GM12878 (cell line): Measurements from ENCODE around the gene ATP6V0A1. TPM values are rescaled to one million over a fixed set of nuclear protein-coding genes. Genes with fewer than 3 reads are reported as not detected.

ENCODE experiments used
- ATF2 ChIP-seq: IDR thresholded peaks from 2 replicates; pipeline ENCODE4 v1.6.1; 2012; ENCODE audit warnings: low read length, inconsistent platforms
- CBFB ChIP-seq: IDR thresholded peaks from 2 replicates; pipeline ENCODE4 v1.6.1; 2016; ENCODE audit warnings: antibody characterized with exemption, low read depth
- E2F8 ChIP-seq: fragments of 450-650 bp; IDR thresholded peaks from 2 replicates; pipeline ENCODE4 v1.6.1; 2018; ENCODE audit warnings: mild to moderate bottlenecking, low read depth, moderate library complexity; ENCODE audit not compliant: partially characterized antibody
- LARP7 ChIP-seq: fragments of 450-650 bp; IDR thresholded peaks from 2 replicates; pipeline ENCODE4 v1.6.1; 2017; ENCODE audit warnings: mild to moderate bottlenecking
- MEF2B ChIP-seq: fragments of 450-650 bp; IDR thresholded peaks from 2 replicates; pipeline ENCODE4 v1.6.1; 2018; ENCODE audit warnings: mild to moderate bottlenecking, moderate library complexity; ENCODE audit not compliant: partially characterized antibody, poor library complexity, severe bottlenecking
- NR2C1 ChIP-seq: fragments of 450-650 bp; IDR thresholded peaks from 2 replicates; pipeline ENCODE4 v1.6.1; 2017; ENCODE audit warnings: antibody characterized with exemption, mild to moderate bottlenecking, moderate library complexity
- POLR2AphosphoS2 ChIP-seq: IDR thresholded peaks from 2 replicates; pipeline ENCODE4 v1.6.1; 2011; ENCODE audit warnings: low read depth, mild to moderate bottlenecking, low read length, improper control_type of control experiment, moderate library complexity
- POU2F2 ChIP-seq: IDR thresholded peaks from 3 replicates; pipeline ENCODE4 v1.6.1; 2011; ENCODE audit warnings: low read depth, mild to moderate bottlenecking, low read length, borderline replicate concordance
- RB1 ChIP-seq: fragments of 450-650 bp; formaldehyde crosslinking; IDR thresholded peaks from 2 replicates; pipeline ENCODE4 v1.6.1; 2017; ENCODE audit warnings: mild to moderate bottlenecking, borderline replicate concordance
- RCOR1 ChIP-seq: conservative IDR thresholded peaks from 2 replicates; pipeline ENCODE4 v1.6.1; 2012; ENCODE audit warnings: low read depth, low read length, improper control_type of control experiment
- RELA ChIP-seq: fragments of 450-650 bp; IDR thresholded peaks from 2 replicates; pipeline ENCODE4 v1.8.0; 2014; ENCODE audit warnings: borderline replicate concordance; ENCODE audit not compliant: partially characterized antibody
- SMAD1 ChIP-seq: fragments of 450-650 bp; IDR thresholded peaks from 2 replicates; pipeline ENCODE4 v1.6.1; 2018; ENCODE audit warnings: mild to moderate bottlenecking, low read depth; ENCODE audit not compliant: partially characterized antibody
- SRF ChIP-seq, 2 experiments: IDR thresholded peaks; 2 replicates each; pipeline ENCODE4 v1.6.1; 2011; ENCODE audit warnings: low read depth in 2 of 2, low read length in 2 of 2, mild to moderate bottlenecking in 1 of 2, moderate library complexity in 1 of 2
- SUZ12 ChIP-seq: fragments of 200-600 bp; sonication (generic); IDR thresholded peaks from one replicate; pipeline ENCODE4 v1.6.1; 2018; ENCODE audit warnings: antibody characterized with exemption, mild to moderate bottlenecking; ENCODE audit not compliant: unreplicated experiment
- ZNF687 ChIP-seq: fragments of 450-650 bp; IDR thresholded peaks from 2 replicates; pipeline ENCODE4 v1.6.1; 2017; ENCODE audit warnings: mild to moderate bottlenecking, moderate library complexity
- polyA plus RNA-seq, 11 experiments: library from polyadenylated mRNA; depleted of rRNA in 4 of 11; unstranded in 6 of 11; stranded (reverse) in 5 of 11; fragments of >200 nt; fragmentation: Nextera tagmentation in 4 of 11; fragmentation: Illumina TruSeq in 1 of 11; extraction: Ambion mirVana in 4 of 11; extraction: Trizol in 1 of 11; gene quantifications; 1 replicate in 1 of 11; 2 replicates in 10 of 11; pipeline versions ENCODE4 v1.2.1 to v1.2.3, GENCODE V29; 2011 to 2016; ENCODE audit warnings: inconsistent platforms in 2 of 11, missing spikeins in 2 of 11, low read depth in 1 of 11
- total RNA-seq, 4 experiments: library from RNA; depleted of rRNA in 3 of 4; stranded (reverse); fragments of >200 nt in 3 of 4; fragmentation: Illumina TruSeq in 1 of 4; extraction: Trizol in 1 of 4; gene quantifications; 2 replicates each; pipeline versions ENCODE4 v1.2.1 to v1.2.3, GENCODE V29; 2013 to 2021
- TF ChIP-seq, protein P1 (sequence below): IDR thresholded peaks from 2 replicates; pipeline ENCODE4 v1.6.1; 2011; ENCODE audit warnings: low read depth, low read length, improper control_type of control experiment, borderline replicate concordance

ATP6V0A1 gene
- total and polyA plus RNA-seq, 10 of the 15 experiments (the other 5 are each of a cell fraction or from before 2014, with no cell fraction given): 3.0 to 76.6 (median 30.9) TPM

- TF ChIP-seq POLR2AphosphoS2: no peak
- TF ChIP-seq E2F8: no peak
- no peak for TF ChIP-seq NR2C1
- TF ChIP-seq SMAD1: no peak
- peak; percentile 71 for TF ChIP-seq ZNF687
- TF ChIP-seq SUZ12: no peak
- no peak for TF ChIP-seq POU2F2
- TF ChIP-seq RELA: no peak
- TF ChIP-seq RCOR1: no peak
- 0 out of 2 replicates have a peak, but pooled peaks have one; percentile 29 for TF ChIP-seq RB1
- TF ChIP-seq SRF (IDR thresholded peaks at IDR 0.05; ENCODE audit: low read depth in 2 of 2, low read length in 2 of 2): no peak
- no peak for TF ChIP-seq ATF2
- TF ChIP-seq, protein P1, sequence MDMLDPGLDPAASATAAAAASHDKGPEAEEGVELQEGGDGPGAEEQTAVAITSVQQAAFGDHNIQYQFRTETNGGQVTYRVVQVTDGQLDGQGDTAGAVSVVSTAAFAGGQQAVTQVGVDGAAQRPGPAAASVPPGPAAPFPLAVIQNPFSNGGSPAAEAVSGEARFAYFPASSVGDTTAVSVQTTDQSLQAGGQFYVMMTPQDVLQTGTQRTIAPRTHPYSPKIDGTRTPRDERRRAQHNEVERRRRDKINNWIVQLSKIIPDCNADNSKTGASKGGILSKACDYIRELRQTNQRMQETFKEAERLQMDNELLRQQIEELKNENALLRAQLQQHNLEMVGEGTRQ: no peak
- peak; percentile 12 for TF ChIP-seq MEF2B
- peak; percentile 95 for TF ChIP-seq LARP7
- TF ChIP-seq CBFB: no peak
Observed at GRCh38 chr17:42536372-42537155, 77.9 kb downstream of the ATP6V0A1 start (continued).
